Keratinocyte (primary cell): ENCODE measurements around the gene BRINP3. TPM values are rescaled to one million over a fixed set of nuclear protein-coding genes. Genes with fewer than 3 reads are reported as not detected.

ENCODE experiments used
- DNase-seq: peaks from one replicate; pipeline ENCODE4 v3.0.0-alpha.2; 2011; ENCODE audit warnings: low read depth, missing footprints, low spot score
- FAIRE-seq: peaks from 2 replicates; lab custom pipeline; 2011; peaks lifted over from hg19 to GRCh38; lab: Jason Lieb, UNC
- H2AFZ ChIP-seq: 2 replicates; pipeline ENCODE4 v1.6.0; 2012; ENCODE audit warnings: low read length, control low read depth, inconsistent platforms; ENCODE audit not compliant: control insufficient read depth
- H3K27ac ChIP-seq: 2 replicates; pipeline ENCODE4 v1.5.1; 2011; ENCODE audit warnings: low read length; ENCODE audit not compliant: control insufficient read depth, insufficient read depth
- H3K27me3 ChIP-seq: 3 replicates; pipeline ENCODE4 v1.6.0; 2011; ENCODE audit warnings: low read length; ENCODE audit not compliant: control insufficient read depth, insufficient read depth; ENCODE audit errors: extremely low read depth
- H3K36me3 ChIP-seq, 2 experiments: 2 replicates in 1 of 2; 3 replicates in 1 of 2; pipeline ENCODE4 v1.5.1; 2011; ENCODE audit warnings: low read length in 2 of 2, mild to moderate bottlenecking in 1 of 2; ENCODE audit not compliant: control insufficient read depth in 2 of 2, insufficient read depth in 2 of 2; ENCODE audit errors: extremely low read depth in 1 of 2
- H3K4me1 ChIP-seq: 3 replicates; pipeline ENCODE4 v1.5.1; 2011; ENCODE audit warnings: low read length; ENCODE audit not compliant: control insufficient read depth, insufficient read depth; ENCODE audit errors: extremely low read depth
- H3K4me2 ChIP-seq: 3 replicates; pipeline ENCODE4 v1.6.0; 2011; ENCODE audit warnings: low read depth, low read length; ENCODE audit not compliant: control insufficient read depth, insufficient read depth; ENCODE audit errors: extremely low read depth
- H3K4me3 ChIP-seq, 3 experiments: fragments of 200-600 bp in 1 of 3; sonication (generic) in 1 of 3; 2 replicates in 2 of 3; 3 replicates in 1 of 3; pipeline ENCODE4 v1.5.1; 2011 to 2016; ENCODE audit warnings: low read length in 3 of 3, mild to moderate bottlenecking in 3 of 3, control low read depth in 2 of 3, inconsistent platforms in 1 of 3, low read depth in 1 of 3, mixed read lengths in 1 of 3, mixed run types in 1 of 3, moderate library complexity in 1 of 3; ENCODE audit not compliant: control insufficient read depth in 2 of 3, insufficient read depth in 2 of 3; ENCODE audit errors: extremely low read depth in 1 of 3
- H3K79me2 ChIP-seq: 2 replicates; pipeline ENCODE4 v1.6.0; 2012; ENCODE audit warnings: low read length; ENCODE audit not compliant: control insufficient read depth, insufficient read depth
- H3K9ac ChIP-seq: 3 replicates; pipeline ENCODE4 v1.6.0; 2011; ENCODE audit warnings: low read length; ENCODE audit not compliant: control insufficient read depth, insufficient read depth; ENCODE audit errors: extremely low read depth
- H3K9me1 ChIP-seq: 3 replicates; pipeline ENCODE4 v1.6.0; 2011; ENCODE audit warnings: low read length; ENCODE audit not compliant: control insufficient read depth, insufficient read depth; ENCODE audit errors: extremely low read depth
- H3K9me3 ChIP-seq: 2 replicates; pipeline ENCODE4 v1.5.1; 2012; ENCODE audit warnings: low read depth, low read length; ENCODE audit not compliant: control insufficient read depth
- H4K20me1 ChIP-seq: 3 replicates; pipeline ENCODE4 v1.6.0; 2011; ENCODE audit warnings: low read length; ENCODE audit not compliant: control insufficient read depth, insufficient read depth; ENCODE audit errors: extremely low read depth
- CTCF ChIP-seq, 3 experiments: IDR thresholded peaks in 1 of 3; conservative IDR thresholded peaks in 1 of 3; optimal IDR thresholded peaks in 1 of 3; 2 replicates in 2 of 3; 3 replicates in 1 of 3; pipeline versions ENCODE3 to v1.5.1; 2011; ENCODE audit warnings: low read length in 3 of 3, mild to moderate bottlenecking in 3 of 3, moderate library complexity in 2 of 3, control low read depth in 1 of 3, inconsistent platforms in 1 of 3; ENCODE audit not compliant: insufficient read depth in 2 of 3; ENCODE audit errors: extremely low read depth in 1 of 3
- EZH2 ChIP-seq: IDR thresholded peaks from one replicate; pipeline ENCODE4 v1.6.1; 2012; ENCODE audit warnings: inconsistent platforms, mild to moderate bottlenecking, low read length, moderate library complexity
- dilution Hi-C: fragments of 300-500 bp; cut with MboI; formaldehyde crosslinking; loops from one replicate; pipeline ENCODE4 v1.7.0; 2020; ENCODE audit warnings: low sequenced_read_pairs; ENCODE audit not compliant: extremely low pct_ligation_motif_present
- polyA plus RNA-seq, 5 experiments: library from polyadenylated mRNA; depleted of rRNA in 3 of 5; stranded (reverse) in 3 of 5; stranded (forward) in 1 of 5; unstranded in 1 of 5; fragments of >200 nt; gene quantifications; 1 replicate in 1 of 5; 2 replicates in 3 of 5; 3 replicates in 1 of 5; pipeline versions ENCODE4 v1.2.1 to v1.2.3, GENCODE V29; 2011 to 2012; ENCODE audit warnings: missing spikeins in 2 of 5, low read depth in 1 of 5, low replicate concordance in 1 of 5

The BRINP3 gene
- polyA plus RNA-seq, 1 donor (not counting 4 experiments of a cell fraction or from before 2014, with no cell fraction given) = not detected

DNA sequence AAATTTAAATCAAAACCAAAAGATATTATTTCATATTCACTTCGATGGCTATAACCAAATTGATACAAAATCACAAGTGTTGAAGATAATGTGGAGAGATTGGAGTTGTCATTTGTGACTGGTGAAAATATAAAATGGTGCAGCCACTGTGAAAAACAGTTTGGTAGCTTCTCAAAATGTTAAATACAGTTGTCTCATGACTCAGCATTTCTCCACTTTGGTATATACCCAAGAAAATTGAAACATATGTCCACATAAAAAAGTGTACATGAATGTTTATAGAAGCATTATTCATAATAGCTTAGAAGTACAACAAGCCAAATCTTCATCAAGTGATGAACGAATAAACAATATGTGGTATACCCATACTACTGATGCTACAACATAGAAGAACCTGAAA lies 318.5 kb downstream of the BRINP3 start:
- no peak overlapping the region for H2AFZ ChIP-seq
- H3K4me3 ChIP-seq = no peak overlapping the region
- no peak for FAIRE-seq
- DNase-seq = no peak
- no peaks in the 10 kb centered on the region for H3K27me3 ChIP-seq
- no peak overlapping the region for H3K27ac ChIP-seq
- H4K20me1 ChIP-seq = no peaks in the 10 kb centered on the region
- H3K9me1 ChIP-seq = no peaks in the 10 kb centered on the region
- H3K4me2 ChIP-seq = no peak overlapping the region
- no peaks in the 10 kb centered on the region for H3K4me1 ChIP-seq
- TF ChIP-seq CTCF (optimal IDR thresholded peaks at IDR 0.05 in 1 of 3, IDR thresholded peaks at IDR 0.05 in 1 of 3, conservative IDR thresholded peaks at IDR 0.05 in 1 of 3; ENCODE audit: extremely low read depth in 1 of 3, insufficient read depth in 2 of 3, low read length in 3 of 3) (no peak), EZH2 (no peak)
- no peaks in the 10 kb centered on the region for H3K79me2 ChIP-seq
- no peak overlapping the region for H3K9ac ChIP-seq
- dilution Hi-C loops = no loop called here
- H3K36me3 ChIP-seq = no peaks in the 10 kb centered on the region
- H3K9me3 ChIP-seq = no peaks in the 10 kb centered on the region

DNA sequence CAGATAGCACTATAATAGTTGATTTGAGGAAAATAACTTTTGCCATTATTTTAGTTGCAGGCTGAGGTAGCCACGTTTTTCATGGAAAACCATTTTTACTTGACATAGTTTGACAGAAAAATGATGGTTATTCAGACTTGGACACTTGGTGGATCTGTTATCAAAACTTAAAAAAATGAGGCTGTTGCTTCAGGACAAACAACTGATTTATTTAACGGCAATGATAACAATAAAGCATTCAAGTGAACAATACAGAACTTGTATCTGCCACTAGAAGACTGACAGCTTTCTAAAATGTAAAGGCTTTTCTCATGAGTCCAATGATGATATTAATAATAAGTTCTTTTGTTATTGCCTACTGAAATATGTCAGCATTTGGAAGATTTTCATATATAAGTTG lies 322.9 kb downstream of the BRINP3 start:
- dilution Hi-C loops = no loop called here
- TF ChIP-seq EZH2 (no peak), CTCF (optimal IDR thresholded peaks at IDR 0.05 in 1 of 3, IDR thresholded peaks at IDR 0.05 in 1 of 3, conservative IDR thresholded peaks at IDR 0.05 in 1 of 3; ENCODE audit: extremely low read depth in 1 of 3, insufficient read depth in 2 of 3, low read length in 3 of 3) (no peak)
- no peak for FAIRE-seq

More for the DNA sequence above, 322.9 kb downstream of the BRINP3 start:
- H3K9me3 ChIP-seq = no peaks in the 10 kb centered on the region
- no peaks in the 10 kb centered on the region for H3K36me3 ChIP-seq
- no peak overlapping the region for H3K4me3 ChIP-seq
- H3K79me2 ChIP-seq = no peaks in the 10 kb centered on the region
- H4K20me1 ChIP-seq = no peaks in the 10 kb centered on the region
- no peak overlapping the region for H2AFZ ChIP-seq
- H3K9me1 ChIP-seq = no peaks in the 10 kb centered on the region
- no peaks in the 10 kb centered on the region for H3K4me1 ChIP-seq
- no peak overlapping the region for H3K27ac ChIP-seq
- no peak for DNase-seq
- no peak overlapping the region for H3K9ac ChIP-seq
- no peak overlapping the region for H3K4me2 ChIP-seq
- no peaks in the 10 kb centered on the region for H3K27me3 ChIP-seq
